ENCODE results near the gene ALDOB. TPM values are rescaled to one million over a fixed set of nuclear protein-coding genes. Genes with fewer than 3 reads are reported as not detected.

Gene ALDOB
- not detected for total RNA-seq

- Histone ChIP-seq H3K27ac (no peak within 1 kb of the TSS), H3K4me3 (no peak within 1 kb of the TSS), H3K27me3 (no peaks in the 10 kb centered on the region), H3K4me1 (no peaks in the 10 kb centered on the region), H3K36me3 (no peaks in the 10 kb centered on the region), H3K9me3 (no peaks in the 10 kb centered on the region)
- DNase-seq (ENCODE audit: extremely low spot score in 2 of 2): no peak
- intact Hi-C loops (cut with DNase I): no loop called here
- TF ChIP-seq POLR2AphosphoS5 (IDR thresholded peaks at IDR 0.05; ENCODE audit: insufficient read depth in 1 of 2, low read depth in 1 of 2) (no peak), CTCF (IDR thresholded peaks at IDR 0.05) (no peak), POLR2A (IDR thresholded peaks at IDR 0.05) (no peak)
Measured at GRCh38 chr9:101435601-101436079, at the start of gene ALDOB. Gene ALDOB (minus strand): TSS chr9:101435774. CDS start chr9:101430887, 4,887 bp downstream.

GRCh38 chr9:101484046-101484445, 48.5 kb upstream of the ALDOB start:
- H3K4me1 ChIP-seq: peaks cover 62% of the 10 kb centered on the region
- no peaks in the 10 kb centered on the region for H3K9me3 ChIP-seq
- no peaks in the 10 kb centered on the region for H3K27me3 ChIP-seq
- TF ChIP-seq POLR2AphosphoS5 (IDR thresholded peaks at IDR 0.05; ENCODE audit: insufficient read depth in 1 of 2, low read depth in 1 of 2) (no peak), POLR2A (IDR thresholded peaks at IDR 0.05) (no peak), CTCF (IDR thresholded peaks at IDR 0.05) (no peak)
- no peak for DNase-seq (ENCODE audit: extremely low spot score in 2 of 2)
- no peak overlapping the region for H3K4me3 ChIP-seq
- no peak overlapping the region for H3K27ac ChIP-seq
- intact Hi-C loops (cut with DNase I): no loop called here
- H3K36me3 ChIP-seq: no peaks in the 10 kb centered on the region

GRCh38 chr9:101481261-101481660, 45.7 kb upstream of the ALDOB start:
- H3K36me3 ChIP-seq: peaks cover 0 to 7% of the 10 kb centered on the region in 2 donors
- no peak overlapping the region for H3K4me3 ChIP-seq
- H3K27me3 ChIP-seq: no peaks in the 10 kb centered on the region
- TF ChIP-seq CTCF (IDR thresholded peaks at IDR 0.05) (no peak), POLR2A (IDR thresholded peaks at IDR 0.05) (no peak), POLR2AphosphoS5 (IDR thresholded peaks at IDR 0.05; ENCODE audit: insufficient read depth in 1 of 2, low read depth in 1 of 2) (no peak)
- H3K9me3 ChIP-seq: no peaks in the 10 kb centered on the region
- no peak for DNase-seq (ENCODE audit: extremely low spot score in 2 of 2)
- H3K27ac ChIP-seq: peak overlapping the region; percentile 37
- peaks cover 70% of the 10 kb centered on the region for H3K4me1 ChIP-seq
- intact Hi-C loops (cut with DNase I): no loop called here

- Histone ChIP-seq H3K4me1 (peaks cover 67% of the 10 kb centered on the region), H3K36me3 (peaks cover 0 to 14% of the 10 kb centered on the region in 2 donors), H3K27me3 (no peaks in the 10 kb centered on the region), H3K27ac (peak overlapping the region; percentile 53), H3K9me3 (no peaks in the 10 kb centered on the region), H3K4me3 (no peak overlapping the region)
- intact Hi-C loops (cut with DNase I): no loop called here
- no peak for DNase-seq (ENCODE audit: extremely low spot score in 2 of 2)
- TF ChIP-seq POLR2AphosphoS5 (IDR thresholded peaks at IDR 0.05; ENCODE audit: insufficient read depth in 1 of 2, low read depth in 1 of 2) (peak in 1 of 2 donors; percentile 58), POLR2A (IDR thresholded peaks at IDR 0.05) (no peak)
Measured at GRCh38 chr9:101480386-101480785, 44.8 kb upstream of the ALDOB start.

- no peak for DNase-seq (ENCODE audit: extremely low spot score in 2 of 2)
- Histone ChIP-seq H3K4me1 (peaks cover 58% of the 10 kb centered on the region), H3K9me3 (no peaks in the 10 kb centered on the region), H3K27ac (peak overlapping the region; percentile 19), H3K4me3 (no peak overlapping the region), H3K36me3 (peaks cover 0 to 16% of the 10 kb centered on the region in 2 donors), H3K27me3 (no peaks in the 10 kb centered on the region)
- intact Hi-C loops (cut with DNase I): no loop called here
- TF ChIP-seq POLR2AphosphoS5 (IDR thresholded peaks at IDR 0.05; ENCODE audit: insufficient read depth in 1 of 2, low read depth in 1 of 2): no peak
- no peak for TF ChIP-seq CTCF (IDR thresholded peaks at IDR 0.05)
- no peak for TF ChIP-seq POLR2A (IDR thresholded peaks at IDR 0.05)
Measured at GRCh38 chr9:101479338-101480030, 43.9 kb upstream of the ALDOB start.
